ENCODE data around the gene PURB. TPM values are rescaled to one million over a fixed set of nuclear protein-coding genes. Genes with fewer than 3 reads are reported as not detected.

Gene PURB
- total and polyA plus RNA-seq, 10 of the 15 experiments (the other 5 are each of a cell fraction or from before 2014, with no cell fraction given) = 0.77 to 18.6 (median 8.9) TPM

DNA sequence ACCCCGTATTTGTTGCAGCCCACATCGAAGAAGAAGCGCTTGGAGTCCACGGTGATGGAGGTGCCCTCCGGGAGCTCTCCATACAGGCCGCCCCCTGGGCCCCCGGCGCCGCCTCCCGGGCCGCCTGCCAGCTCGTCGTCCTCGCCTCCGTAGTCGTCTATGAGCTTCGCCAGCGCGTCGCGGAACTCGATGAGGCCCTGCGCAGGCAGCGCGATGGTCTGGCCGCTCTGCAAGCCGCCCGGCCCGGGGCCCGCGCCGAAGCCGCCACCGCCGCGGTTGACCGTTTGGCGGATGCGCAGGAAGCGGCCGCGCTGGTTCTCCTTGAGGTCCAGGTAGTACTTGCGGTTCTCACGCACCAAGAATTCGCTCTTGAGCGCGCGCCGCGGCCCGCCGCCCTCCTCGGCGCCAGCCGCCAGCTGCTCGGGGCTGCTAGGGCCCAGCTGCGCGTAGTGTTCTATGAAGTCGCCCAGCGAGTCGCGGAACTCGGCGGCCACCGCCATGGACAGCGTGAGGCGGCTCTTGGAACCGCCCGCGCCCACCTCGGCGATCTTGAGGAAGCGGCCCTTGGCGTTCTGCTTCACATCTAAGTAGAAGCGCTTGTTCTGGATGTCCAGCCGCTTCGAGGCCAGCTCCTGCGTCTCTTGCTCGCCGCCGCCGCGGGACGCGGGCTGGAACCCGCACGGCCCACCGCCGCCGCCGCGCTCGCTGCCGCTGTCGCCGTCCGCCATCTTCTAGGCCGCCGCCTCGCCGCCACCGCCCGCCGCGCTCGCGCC, 523 bp downstream of the PURB start (continued):
- TF ChIP-seq, protein P1, sequence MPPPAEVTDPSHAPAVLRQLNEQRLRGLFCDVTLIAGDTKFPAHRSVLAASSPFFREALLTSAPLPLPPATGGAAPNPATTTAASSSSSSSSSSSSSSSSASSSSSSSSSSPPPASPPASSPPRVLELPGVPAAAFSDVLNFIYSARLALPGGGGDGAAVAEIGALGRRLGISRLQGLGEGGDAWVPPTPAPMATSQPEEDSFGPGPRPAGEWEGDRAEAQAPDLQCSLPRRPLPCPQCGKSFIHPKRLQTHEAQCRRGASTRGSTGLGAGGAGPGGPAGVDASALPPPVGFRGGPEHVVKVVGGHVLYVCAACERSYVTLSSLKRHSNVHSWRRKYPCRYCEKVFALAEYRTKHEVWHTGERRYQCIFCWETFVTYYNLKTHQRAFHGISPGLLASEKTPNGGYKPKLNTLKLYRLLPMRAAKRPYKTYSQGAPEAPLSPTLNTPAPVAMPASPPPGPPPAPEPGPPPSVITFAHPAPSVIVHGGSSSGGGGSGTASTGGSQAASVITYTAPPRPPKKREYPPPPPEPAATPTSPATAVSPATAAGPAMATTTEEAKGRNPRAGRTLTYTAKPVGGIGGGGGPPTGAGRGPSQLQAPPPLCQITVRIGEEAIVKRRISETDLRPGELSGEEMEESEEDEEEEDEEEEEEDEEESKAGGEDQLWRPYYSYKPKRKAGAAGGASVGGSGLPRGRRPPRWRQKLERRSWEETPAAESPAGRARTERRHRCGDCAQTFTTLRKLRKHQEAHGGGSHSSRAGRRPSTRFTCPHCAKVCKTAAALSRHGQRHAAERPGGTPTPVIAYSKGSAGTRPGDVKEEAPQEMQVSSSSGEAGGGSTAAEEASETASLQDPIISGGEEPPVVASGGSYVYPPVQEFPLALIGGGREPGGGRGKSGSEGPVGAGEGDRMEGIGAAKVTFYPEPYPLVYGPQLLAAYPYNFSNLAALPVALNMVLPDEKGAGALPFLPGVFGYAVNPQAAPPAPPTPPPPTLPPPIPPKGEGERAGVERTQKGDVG (CRISPR knock-in tag; IDR thresholded peaks at IDR 0.05) = no peak
- no peak for TF ChIP-seq ZSCAN29 (IDR thresholded peaks at IDR 0.05)
- TF ChIP-seq, protein P2, sequence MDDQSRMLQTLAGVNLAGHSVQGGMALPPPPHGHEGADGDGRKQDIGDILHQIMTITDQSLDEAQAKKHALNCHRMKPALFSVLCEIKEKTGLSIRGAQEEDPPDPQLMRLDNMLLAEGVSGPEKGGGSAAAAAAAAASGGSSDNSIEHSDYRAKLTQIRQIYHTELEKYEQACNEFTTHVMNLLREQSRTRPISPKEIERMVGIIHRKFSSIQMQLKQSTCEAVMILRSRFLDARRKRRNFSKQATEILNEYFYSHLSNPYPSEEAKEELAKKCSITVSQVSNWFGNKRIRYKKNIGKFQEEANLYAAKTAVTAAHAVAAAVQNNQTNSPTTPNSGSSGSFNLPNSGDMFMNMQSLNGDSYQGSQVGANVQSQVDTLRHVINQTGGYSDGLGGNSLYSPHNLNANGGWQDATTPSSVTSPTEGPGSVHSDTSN (IDR thresholded peaks at IDR 0.05; ENCODE audit: insufficient replicate concordance, low read depth, low read length) = peak; percentile 10
- TF ChIP-seq BRCA1 (IDR thresholded peaks at IDR 0.05; ENCODE audit: low read depth, low read length) = no peak
- TF ChIP-seq TCF12 (IDR thresholded peaks at IDR 0.05; ENCODE audit: low read depth, low read length) = no peak
- 0 out of 2 replicates have a peak, but pooled peaks have one; percentile 8 for TF ChIP-seq CHD1 (IDR thresholded peaks at IDR 0.05; ENCODE audit: low read depth, low read length)
- TF ChIP-seq GATAD2B (conservative IDR thresholded peaks at IDR 0.05; ENCODE audit: low read depth) = peak; percentile 71
- TF ChIP-seq ZNF384 (IDR thresholded peaks at IDR 0.05; ENCODE audit: borderline replicate concordance, low read depth, low read length) = no peak
- TF ChIP-seq, protein P3, sequence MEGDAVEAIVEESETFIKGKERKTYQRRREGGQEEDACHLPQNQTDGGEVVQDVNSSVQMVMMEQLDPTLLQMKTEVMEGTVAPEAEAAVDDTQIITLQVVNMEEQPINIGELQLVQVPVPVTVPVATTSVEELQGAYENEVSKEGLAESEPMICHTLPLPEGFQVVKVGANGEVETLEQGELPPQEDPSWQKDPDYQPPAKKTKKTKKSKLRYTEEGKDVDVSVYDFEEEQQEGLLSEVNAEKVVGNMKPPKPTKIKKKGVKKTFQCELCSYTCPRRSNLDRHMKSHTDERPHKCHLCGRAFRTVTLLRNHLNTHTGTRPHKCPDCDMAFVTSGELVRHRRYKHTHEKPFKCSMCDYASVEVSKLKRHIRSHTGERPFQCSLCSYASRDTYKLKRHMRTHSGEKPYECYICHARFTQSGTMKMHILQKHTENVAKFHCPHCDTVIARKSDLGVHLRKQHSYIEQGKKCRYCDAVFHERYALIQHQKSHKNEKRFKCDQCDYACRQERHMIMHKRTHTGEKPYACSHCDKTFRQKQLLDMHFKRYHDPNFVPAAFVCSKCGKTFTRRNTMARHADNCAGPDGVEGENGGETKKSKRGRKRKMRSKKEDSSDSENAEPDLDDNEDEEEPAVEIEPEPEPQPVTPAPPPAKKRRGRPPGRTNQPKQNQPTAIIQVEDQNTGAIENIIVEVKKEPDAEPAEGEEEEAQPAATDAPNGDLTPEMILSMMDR (IDR thresholded peaks at IDR 0.05 in 2 of 3, conservative IDR thresholded peaks at IDR 0.05 in 1 of 3; ENCODE audit: control insufficient read depth in 2 of 3, extremely low read depth in 1 of 3, insufficient read depth in 1 of 3, low read depth in 3 of 3, low read length in 3 of 3) = no peak
- no peak for TF ChIP-seq CHD4 (IDR thresholded peaks at IDR 0.05)
- no peak for TF ChIP-seq MYC (IDR thresholded peaks at IDR 0.05; ENCODE audit: insufficient read depth, insufficient read length, insufficient replicate concordance, low read length, severe bottlenecking)
- TF ChIP-seq GABPA (IDR thresholded peaks at IDR 0.05; ENCODE audit: low read depth) = no peak
- TF ChIP-seq ZZZ3 (IDR thresholded peaks at IDR 0.05; ENCODE audit: control insufficient read depth, insufficient read length, low read depth) = no peak
- TF ChIP-seq FOXK2 (IDR thresholded peaks at IDR 0.05) = no peak
- TF ChIP-seq IKZF1 (conservative IDR thresholded peaks at IDR 0.05) = 0 out of 2 replicates have a peak, but pooled peaks have one; percentile 8
- TF ChIP-seq, protein P4, sequence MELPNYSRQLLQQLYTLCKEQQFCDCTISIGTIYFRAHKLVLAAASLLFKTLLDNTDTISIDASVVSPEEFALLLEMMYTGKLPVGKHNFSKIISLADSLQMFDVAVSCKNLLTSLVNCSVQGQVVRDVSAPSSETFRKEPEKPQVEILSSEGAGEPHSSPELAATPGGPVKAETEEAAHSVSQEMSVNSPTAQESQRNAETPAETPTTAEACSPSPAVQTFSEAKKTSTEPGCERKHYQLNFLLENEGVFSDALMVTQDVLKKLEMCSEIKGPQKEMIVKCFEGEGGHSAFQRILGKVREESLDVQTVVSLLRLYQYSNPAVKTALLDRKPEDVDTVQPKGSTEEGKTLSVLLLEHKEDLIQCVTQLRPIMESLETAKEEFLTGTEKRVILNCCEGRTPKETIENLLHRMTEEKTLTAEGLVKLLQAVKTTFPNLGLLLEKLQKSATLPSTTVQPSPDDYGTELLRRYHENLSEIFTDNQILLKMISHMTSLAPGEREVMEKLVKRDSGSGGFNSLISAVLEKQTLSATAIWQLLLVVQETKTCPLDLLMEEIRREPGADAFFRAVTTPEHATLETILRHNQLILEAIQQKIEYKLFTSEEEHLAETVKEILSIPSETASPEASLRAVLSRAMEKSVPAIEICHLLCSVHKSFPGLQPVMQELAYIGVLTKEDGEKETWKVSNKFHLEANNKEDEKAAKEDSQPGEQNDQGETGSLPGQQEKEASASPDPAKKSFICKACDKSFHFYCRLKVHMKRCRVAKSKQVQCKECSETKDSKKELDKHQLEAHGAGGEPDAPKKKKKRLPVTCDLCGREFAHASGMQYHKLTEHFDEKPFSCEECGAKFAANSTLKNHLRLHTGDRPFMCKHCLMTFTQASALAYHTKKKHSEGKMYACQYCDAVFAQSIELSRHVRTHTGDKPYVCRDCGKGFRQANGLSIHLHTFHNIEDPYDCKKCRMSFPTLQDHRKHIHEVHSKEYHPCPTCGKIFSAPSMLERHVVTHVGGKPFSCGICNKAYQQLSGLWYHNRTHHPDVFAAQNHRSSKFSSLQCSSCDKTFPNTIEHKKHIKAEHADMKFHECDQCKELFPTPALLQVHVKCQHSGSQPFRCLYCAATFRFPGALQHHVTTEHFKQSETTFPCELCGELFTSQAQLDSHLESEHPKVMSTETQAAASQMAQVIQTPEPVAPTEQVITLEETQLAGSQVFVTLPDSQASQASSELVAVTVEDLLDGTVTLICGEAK (IDR thresholded peaks at IDR 0.05; ENCODE audit: borderline replicate concordance) = no peak
- no peak for TF ChIP-seq POU2F2 (IDR thresholded peaks at IDR 0.05; ENCODE audit: borderline replicate concordance, low read depth, low read length)
- TF ChIP-seq ASH2L (IDR thresholded peaks at IDR 0.05; ENCODE audit: borderline replicate concordance, low read depth) = no peak
